Retinal pigment epithelial cell (primary cell): ENCODE results near the gene CDK19.

Experiments used
- DNase-seq: peaks from one replicate; pipeline ENCODE4 v3.0.0-alpha.2; 2010; ENCODE audit warnings: low read depth
- H3K4me3 ChIP-seq: 2 replicates; pipeline ENCODE4 v1.5.1; 2011; ENCODE audit warnings: mild to moderate bottlenecking, low read length, control low read depth, moderate library complexity
- TF ChIP-seq, protein P1 (sequence below): conservative IDR thresholded peaks from 2 replicates; pipeline ENCODE4 v1.5.1; 2011; ENCODE audit warnings: low read depth, low read length, control low read depth, inconsistent platforms

Gene CDK19

DNA sequence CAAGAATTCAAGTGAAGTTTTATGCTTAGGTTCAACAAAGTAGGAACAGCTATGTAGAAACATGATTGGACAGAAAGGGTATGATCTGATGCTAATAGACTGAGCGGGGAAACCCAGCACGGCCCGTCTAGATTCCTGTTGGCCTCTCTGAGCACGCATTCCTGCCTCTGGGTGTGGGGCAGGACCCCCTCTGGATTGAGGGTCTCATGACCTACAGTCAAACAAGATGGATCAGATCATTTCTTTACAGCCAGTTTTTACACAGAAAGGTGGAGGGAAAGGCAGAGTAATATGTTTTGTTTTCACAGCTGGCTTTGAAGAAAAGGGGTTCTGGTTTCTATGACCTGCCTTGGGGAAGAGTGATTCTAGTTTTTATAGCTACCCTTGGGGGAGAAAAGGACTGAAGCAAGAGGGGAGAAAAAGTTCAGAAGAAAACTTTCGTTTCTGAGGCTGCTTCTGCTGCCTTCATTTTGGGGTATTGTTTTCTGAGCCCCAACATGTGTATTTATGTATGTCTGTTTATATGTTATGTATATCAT lies 239.3 kb downstream of the CDK19 start:
- DNase-seq: no peak
- TF ChIP-seq, protein P1, sequence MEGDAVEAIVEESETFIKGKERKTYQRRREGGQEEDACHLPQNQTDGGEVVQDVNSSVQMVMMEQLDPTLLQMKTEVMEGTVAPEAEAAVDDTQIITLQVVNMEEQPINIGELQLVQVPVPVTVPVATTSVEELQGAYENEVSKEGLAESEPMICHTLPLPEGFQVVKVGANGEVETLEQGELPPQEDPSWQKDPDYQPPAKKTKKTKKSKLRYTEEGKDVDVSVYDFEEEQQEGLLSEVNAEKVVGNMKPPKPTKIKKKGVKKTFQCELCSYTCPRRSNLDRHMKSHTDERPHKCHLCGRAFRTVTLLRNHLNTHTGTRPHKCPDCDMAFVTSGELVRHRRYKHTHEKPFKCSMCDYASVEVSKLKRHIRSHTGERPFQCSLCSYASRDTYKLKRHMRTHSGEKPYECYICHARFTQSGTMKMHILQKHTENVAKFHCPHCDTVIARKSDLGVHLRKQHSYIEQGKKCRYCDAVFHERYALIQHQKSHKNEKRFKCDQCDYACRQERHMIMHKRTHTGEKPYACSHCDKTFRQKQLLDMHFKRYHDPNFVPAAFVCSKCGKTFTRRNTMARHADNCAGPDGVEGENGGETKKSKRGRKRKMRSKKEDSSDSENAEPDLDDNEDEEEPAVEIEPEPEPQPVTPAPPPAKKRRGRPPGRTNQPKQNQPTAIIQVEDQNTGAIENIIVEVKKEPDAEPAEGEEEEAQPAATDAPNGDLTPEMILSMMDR: no peak
- no peak overlapping the region for H3K4me3 ChIP-seq

DNA sequence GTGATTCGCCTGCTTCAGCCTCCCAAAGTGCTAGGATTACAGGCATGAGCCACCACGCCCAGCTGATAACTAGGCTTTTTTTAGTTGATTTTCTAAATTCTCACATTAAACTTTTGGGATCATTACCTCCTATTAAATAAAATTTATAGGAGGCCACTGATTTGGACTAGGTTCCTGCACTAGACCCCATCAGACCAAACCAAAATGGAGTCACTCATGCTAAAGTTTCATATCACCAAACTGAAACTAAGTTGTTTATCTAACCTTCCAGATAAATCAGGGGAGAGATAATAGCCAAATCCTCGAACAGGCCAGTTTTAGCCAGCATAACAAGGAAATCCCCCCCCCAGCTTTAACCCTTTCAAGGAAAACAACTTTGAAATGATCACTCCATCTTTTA lies 240.5 kb downstream of the CDK19 start:
- no peak overlapping the region for H3K4me3 ChIP-seq
- no peak for DNase-seq
- TF ChIP-seq, protein P1: no peak

DNA sequence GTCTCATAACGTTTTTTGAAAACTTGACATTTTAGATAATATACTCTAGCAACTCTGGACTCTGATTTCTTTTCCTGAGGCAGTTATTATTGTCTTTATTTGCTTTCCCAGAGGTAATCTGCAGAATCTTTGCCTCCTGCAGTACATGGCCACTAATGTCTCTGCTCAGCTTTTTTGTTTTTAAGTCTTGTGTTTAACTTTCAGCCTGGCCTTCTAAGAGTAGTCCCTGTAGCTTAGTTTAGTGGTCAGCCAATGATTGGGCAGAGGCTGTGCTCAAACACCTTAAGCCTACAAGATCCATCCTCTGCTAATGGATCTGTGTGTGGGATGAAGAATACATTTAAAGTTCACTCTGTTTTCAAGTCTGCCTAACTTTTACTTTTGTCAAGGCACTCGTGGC lies 241.7 kb downstream of the CDK19 start:
- no peak overlapping the region for H3K4me3 ChIP-seq
- TF ChIP-seq, protein P1: no peak
- DNase-seq: no peak

DNA sequence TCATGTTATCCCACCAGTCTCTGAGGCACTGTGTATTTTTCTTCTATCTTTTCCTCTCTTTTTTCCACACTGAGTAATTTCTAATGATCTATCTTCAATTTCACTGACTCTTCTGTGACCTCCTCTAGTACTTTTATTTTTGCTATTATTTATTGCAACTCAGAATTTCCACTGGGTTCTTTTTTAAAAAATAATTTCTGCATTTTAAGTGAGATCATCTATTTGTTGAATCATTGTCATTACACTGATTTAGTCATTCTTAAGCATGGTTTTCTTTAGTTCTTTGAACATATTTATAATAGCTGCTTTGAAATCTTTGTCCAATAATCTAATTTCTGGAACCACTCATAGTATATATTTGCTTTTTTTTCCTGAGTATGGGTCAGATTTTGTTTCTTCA lies 242.1 kb downstream of the CDK19 start:
- TF ChIP-seq, protein P1: no peak
- no peak overlapping the region for H3K4me3 ChIP-seq
- DNase-seq: no peak

DNA sequence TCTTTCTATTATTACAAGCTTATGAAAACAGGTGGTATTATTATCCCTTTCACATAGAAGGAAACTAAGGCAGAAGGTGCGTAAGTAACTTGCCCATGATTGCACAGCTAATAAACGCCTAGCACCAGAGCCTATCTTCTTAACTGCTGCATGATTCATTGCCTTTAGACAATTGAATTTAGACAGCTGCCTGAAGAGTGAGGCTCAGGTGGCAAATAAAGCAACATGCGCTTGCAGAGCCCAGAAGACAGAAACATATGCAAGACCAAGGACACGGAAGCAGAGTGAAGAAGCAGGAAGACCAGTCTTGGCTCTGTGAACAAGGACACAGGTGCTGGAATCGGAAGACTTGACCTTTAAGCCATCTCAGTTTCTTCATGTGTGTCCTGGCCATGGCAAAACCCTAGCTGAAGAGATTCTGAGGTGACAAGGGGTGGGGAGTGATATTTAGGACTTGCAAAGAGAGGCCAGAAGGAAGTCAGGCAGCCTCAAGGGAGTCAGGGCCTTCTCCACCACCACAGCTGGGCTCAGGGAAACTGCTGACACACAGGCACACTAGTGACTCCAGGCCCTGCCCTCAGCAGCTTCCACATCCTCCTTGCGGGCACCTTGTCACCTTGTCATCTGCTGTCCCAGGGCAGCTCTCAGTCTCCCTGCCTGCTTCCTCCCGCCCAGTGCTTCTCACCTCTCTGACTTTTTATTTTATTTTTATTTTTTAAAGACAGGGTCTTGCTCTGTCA lies 247.1 kb downstream of the CDK19 start:
- DNase-seq: no peak
- H3K4me3 ChIP-seq: no peak overlapping the region
- TF ChIP-seq, protein P1: no peak

DNA sequence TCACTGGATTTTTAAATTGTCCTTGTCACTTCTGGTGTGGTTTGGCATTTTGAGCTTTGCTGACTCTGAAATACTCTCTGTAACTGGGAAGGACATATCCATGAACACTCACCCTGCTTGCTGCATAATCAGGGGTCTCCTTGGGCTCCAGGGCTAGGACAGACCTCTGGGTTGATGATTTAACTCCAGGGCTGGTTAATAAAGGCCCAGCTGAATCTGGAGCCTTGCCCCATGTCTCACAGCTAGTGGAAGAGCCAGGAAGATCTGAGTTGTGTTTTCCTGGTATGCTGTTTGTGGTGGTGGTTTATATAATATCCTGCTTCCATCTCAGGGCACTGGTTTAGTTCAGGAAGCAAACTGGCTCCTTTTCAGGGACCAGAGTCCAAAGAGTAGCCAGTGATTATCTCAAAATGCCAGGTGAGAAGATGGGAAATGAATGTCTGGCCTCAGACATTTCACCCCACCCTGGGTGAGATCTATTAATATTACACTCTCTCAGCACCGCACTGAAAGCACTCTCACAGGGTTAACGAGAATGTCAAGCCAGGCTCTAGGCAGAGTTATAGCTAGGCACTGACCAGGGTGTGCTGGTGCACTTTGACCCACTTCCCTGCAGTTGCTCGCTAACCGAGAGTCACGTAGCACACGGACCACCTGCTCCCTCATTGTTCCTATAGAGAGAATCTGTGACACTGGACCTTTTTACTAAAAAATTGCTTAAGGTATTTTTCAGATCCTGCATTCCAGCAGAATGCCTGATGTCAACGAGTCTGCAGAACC lies 248.7 kb downstream of the CDK19 start:
- TF ChIP-seq, protein P1: no peak
- no peak for DNase-seq
- no peak overlapping the region for H3K4me3 ChIP-seq
